Measurements from ENCODE around the gene ZNF280C. TPM values are rescaled to one million over a fixed set of nuclear protein-coding genes. Genes with fewer than 3 reads are reported as not detected.
"Not testable (repeated sequence)": the region's sequence is repeated elsewhere in the genome, so short reads cannot be mapped to it uniquely, and the experiment has no call there.

ZNF280C gene
- total RNA-seq, 1 donor from 2014 or later, result 9.0 TPM

DNA sequence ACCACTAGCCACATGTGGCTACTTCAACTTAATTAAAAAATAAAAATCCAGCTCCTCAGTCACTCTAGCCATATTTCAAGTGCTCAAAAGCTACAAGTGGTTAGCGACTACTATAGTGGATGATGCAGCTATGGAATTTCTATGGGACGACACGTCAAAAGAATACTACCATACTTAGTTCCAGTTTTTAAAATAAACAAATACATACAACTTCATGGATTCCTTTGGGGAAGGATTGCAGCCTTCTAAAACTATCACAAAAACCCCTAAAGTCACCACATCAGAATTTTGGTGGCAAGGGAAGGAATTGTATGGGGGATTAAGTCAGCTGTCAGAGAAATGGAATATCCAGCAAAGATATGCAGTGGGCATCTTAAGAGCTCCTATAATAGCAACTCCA is 6.5 kb downstream of the ZNF280C start:
- FAIRE-seq (no peak), DNase-seq (ENCODE audit: low spot score in 2 of 2) (no peak)

GRCh38 chrX:130261296-130261893 is 7.3 kb downstream of the ZNF280C start:
- no peak for FAIRE-seq
- DNase-seq (ENCODE audit: low spot score in 2 of 2), result no peak

DNA sequence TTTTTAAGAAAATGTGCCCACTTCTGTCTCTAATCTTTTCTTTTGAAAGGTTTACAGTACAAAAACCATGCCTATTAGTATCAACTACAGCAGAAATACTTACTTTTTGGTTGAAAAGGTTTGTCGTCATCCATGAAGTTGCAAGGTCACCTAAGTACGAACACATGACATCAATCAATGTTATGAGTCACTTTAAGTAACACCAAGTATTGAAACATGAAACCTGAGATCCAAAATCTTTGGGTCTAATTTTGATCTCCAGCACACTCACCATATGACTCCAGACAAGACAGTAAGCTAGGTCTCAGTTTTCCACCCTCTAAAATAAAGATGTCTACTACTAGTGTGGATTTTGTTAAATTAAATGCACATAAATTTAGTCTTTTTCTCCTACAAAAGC is 8.4 kb downstream of the ZNF280C start:
- DNase-seq (ENCODE audit: low spot score in 2 of 2) (no peak), FAIRE-seq (no peak)

DNA sequence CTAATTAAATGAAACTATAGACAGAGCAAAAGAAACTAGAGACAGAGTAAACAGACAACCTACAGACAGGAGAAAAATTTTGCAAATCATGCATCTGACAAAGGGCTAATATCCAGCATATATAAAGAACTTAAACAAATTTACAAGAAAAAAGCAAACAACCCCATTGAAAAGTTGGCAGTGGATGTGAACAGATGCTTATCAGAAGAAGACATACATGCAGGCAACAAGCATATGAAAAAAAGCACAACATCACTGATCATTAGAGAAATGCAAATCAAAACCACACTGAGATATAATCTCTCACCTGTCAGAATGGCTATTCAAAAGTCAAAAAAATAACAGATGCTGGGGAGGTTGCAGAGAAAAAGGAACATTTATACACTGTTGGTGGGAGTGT is 14.8 kb downstream of the ZNF280C start:
- DNase-seq (ENCODE audit: low spot score in 2 of 2) (no peak), FAIRE-seq (no peak)

GRCh38 chrX:130251671-130252070 is 17.0 kb downstream of the ZNF280C start:
- FAIRE-seq, result no peak
- DNase-seq (ENCODE audit: low spot score in 2 of 2), result no peak

- DNase-seq (ENCODE audit: low spot score in 2 of 2) (no peak), FAIRE-seq (no peak)
Measured at GRCh38 chrX:130247996-130248395, 20.7 kb downstream of the ZNF280C start.

- no peak for FAIRE-seq
- DNase-seq (ENCODE audit: low spot score in 2 of 2), result no peak
Measured at GRCh38 chrX:130246084-130246483, 22.6 kb downstream of the ZNF280C start.

GRCh38 chrX:130245441-130245840 is 23.3 kb downstream of the ZNF280C start:
- FAIRE-seq (no peak), DNase-seq (ENCODE audit: low spot score in 2 of 2) (no peak)

GRCh38 chrX:130231184-130231583 is 37.5 kb downstream of the ZNF280C start:
- not testable (repeated sequence) for DNase-seq (ENCODE audit: low spot score in 2 of 2); FAIRE-seq

GRCh38 chrX:130228871-130229270 is 39.8 kb downstream of the ZNF280C start:
- FAIRE-seq, result no peak
- no peak for DNase-seq (ENCODE audit: low spot score in 2 of 2)

GRCh38 chrX:130224810-130225209 is 43.9 kb downstream of the ZNF280C start:
- FAIRE-seq (no peak), DNase-seq (ENCODE audit: low spot score in 2 of 2) (no peak)

DNA sequence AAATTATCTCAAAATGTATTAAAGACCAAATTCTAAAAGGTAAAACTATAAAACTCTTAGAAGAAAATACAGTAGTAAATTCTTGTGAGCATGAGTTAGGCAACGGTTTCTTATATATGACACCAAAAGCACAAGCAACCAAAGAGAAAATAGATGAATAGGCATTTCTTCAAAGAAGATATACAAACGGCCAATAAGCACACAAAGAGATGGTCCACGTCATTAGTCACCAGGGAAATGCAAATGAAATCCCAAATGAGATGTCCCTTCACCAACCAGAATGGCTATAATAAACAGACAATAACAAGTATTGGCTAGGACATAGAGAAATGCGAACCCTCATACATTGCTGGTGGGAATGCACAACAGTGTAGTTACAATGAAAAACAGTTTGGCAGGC is 52.4 kb downstream of the ZNF280C start:
- FAIRE-seq (no peak), DNase-seq (ENCODE audit: low spot score in 2 of 2) (no peak)

DNA sequence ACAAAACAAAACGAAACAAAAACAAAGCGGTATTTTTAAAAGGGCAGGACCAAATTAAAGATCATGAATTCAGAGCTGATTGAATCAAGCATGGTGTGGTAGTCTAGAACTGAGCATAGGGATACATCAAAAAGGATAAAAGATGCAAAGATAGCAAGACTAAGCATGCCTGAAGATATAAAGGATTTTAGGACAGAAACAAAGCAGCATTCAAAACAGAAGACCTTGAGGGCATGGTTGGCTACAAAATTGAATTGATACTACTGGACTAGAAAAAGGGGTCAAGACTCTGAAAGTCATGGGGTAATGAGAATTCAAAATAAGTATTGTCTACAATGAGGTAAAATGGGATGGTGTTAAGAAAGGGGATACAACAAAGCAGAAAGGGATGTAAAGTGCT is 55.3 kb downstream of the ZNF280C start:
- DNase-seq (ENCODE audit: low spot score in 2 of 2) (no peak), FAIRE-seq (no peak)

DNA sequence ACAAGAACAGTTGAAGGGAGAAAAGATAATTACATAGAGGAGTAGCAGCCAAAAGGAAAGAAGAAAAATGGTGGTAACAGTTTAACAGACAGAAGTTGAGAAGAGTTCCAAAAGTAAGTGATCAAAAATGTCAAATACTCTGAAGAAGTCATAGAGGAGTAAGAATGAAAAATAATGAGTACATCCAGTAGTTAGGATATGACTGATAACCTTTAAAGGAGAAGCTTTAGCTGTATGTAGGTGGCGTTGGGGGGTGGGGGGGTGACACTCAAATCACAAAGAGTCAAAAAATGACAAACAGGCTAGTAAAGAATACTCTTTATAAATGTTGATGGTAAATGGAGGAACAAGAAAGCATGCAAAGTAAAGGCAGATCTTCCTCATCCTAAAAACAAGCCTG is 56.3 kb downstream of the ZNF280C start:
- no peak for FAIRE-seq
- no peak for DNase-seq (ENCODE audit: low spot score in 2 of 2)

- FAIRE-seq (no peak), DNase-seq (ENCODE audit: low spot score in 2 of 2) (no peak)
Measured at GRCh38 chrX:130211415-130212186, 57.1 kb downstream of the ZNF280C start.

DNA sequence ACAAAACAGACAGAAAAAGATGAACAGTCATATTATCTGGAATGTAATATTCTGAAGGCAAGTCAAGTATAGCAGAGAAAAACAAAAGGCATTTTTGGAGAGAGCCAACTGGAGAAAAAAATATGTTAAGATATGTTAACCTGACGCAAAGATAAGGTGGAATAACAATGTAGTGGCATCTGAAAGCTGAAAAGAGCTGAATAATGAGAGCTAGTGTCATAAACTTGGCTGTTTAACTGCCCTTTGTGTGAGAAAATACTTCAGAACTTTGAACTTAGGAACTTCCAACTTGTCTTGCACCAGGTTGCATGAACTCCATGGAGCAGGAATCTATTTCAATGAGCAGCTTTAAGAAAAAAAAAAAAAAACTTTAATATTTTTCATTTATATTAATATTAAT is 64.1 kb downstream of the ZNF280C start:
- no peak for FAIRE-seq
- no peak for DNase-seq (ENCODE audit: low spot score in 2 of 2)

GRCh38 chrX:130197464-130197863 is 71.2 kb downstream of the ZNF280C start:
- FAIRE-seq (no peak), DNase-seq (ENCODE audit: low spot score in 2 of 2) (no peak)

- DNase-seq (ENCODE audit: low spot score in 2 of 2), result no peak
Measured at GRCh38 chrX:130196466-130196865, 72.2 kb downstream of the ZNF280C start.

GRCh38 chrX:130190801-130191200 is 77.9 kb downstream of the ZNF280C start:
- DNase-seq (ENCODE audit: low spot score in 2 of 2) (no peak), FAIRE-seq (no peak)

More at GRCh38 chrX:130196466-130196865, 72.2 kb downstream of the ZNF280C start:
- FAIRE-seq, result no peak

GRCh38 chrX:130186651-130187050 is 82.0 kb downstream of the ZNF280C start:
- DNase-seq (ENCODE audit: low spot score in 2 of 2) (no peak), FAIRE-seq (no peak)

- FAIRE-seq, result no peak
- DNase-seq (ENCODE audit: low spot score in 2 of 2), result no peak
Measured at GRCh38 chrX:130184857-130185256, 83.8 kb downstream of the ZNF280C start.

- DNase-seq (ENCODE audit: low spot score in 2 of 2) (no peak), FAIRE-seq (no peak)
Measured at GRCh38 chrX:130184168-130184567, 84.5 kb downstream of the ZNF280C start.
